ENCODE data around the gene CIRBP.

The CIRBP gene

GRCh38 chr19:1226227-1226518 lies 43.0 kb upstream of the CIRBP start:
- no peaks in the 10 kb centered on the region for H3K4me1 ChIP-seq (ENCODE audit: control insufficient read depth, low read depth, low read length)
- no peak overlapping the region for H3K18ac ChIP-seq (ENCODE audit: low read length)
- no peak overlapping the region for H3K23ac ChIP-seq (ENCODE audit: low read length)
- H2BK5ac ChIP-seq (ENCODE audit: low read length), result no peak overlapping the region
- no peak for DNase-seq
- H4K8ac ChIP-seq (ENCODE audit: low read depth, low read length), result no peak overlapping the region
- no CpG with 5 or more reads among the region's 11 CpGs for WGBS (ENCODE audit: extremely low coverage, insufficient coverage, low lambda C conversion rate)
- no peak overlapping the region for H2BK120ac ChIP-seq (ENCODE audit: low read depth, low read length)
- H3K79me1 ChIP-seq (ENCODE audit: low read length), result no peaks in the 10 kb centered on the region
- no peaks in the 10 kb centered on the region for H3K79me2 ChIP-seq (ENCODE audit: control insufficient read depth, insufficient read depth, low read length)
- H4K5ac ChIP-seq (ENCODE audit: low read length), result no peak overlapping the region
- no peak overlapping the region for H3K4me2 ChIP-seq (ENCODE audit: low read length)
- H3K27ac ChIP-seq (ENCODE audit: low read depth, low read length), result no peak overlapping the region
- no peak overlapping the region for H3K4ac ChIP-seq (ENCODE audit: low read depth, low read length)
- no peak overlapping the region for H2BK15ac ChIP-seq (replicated peaks; ENCODE audit: low read depth)
- no peak overlapping the region for H3K56ac ChIP-seq (ENCODE audit: low read length)
- no peak overlapping the region for H3K4me3 ChIP-seq (ENCODE audit: low read length)
- no peak overlapping the region for H3K9ac ChIP-seq (ENCODE audit: low read length)
- no peaks in the 10 kb centered on the region for H3K36me3 ChIP-seq (ENCODE audit: control insufficient read depth, insufficient read depth, low read length)
- no peaks in the 10 kb centered on the region for H3K27me3 ChIP-seq (ENCODE audit: insufficient read depth, low read length, poor library complexity)
- no peak overlapping the region for H2AK5ac ChIP-seq (ENCODE audit: low read length)

- Histone ChIP-seq H2BK120ac (ENCODE audit: low read depth, low read length) (no peak overlapping the region), H3K4me3 (ENCODE audit: low read length) (no peak overlapping the region), H3K4me1 (ENCODE audit: control insufficient read depth, low read depth, low read length) (no peaks in the 10 kb centered on the region), H2AK5ac (ENCODE audit: low read length) (no peak overlapping the region), H3K18ac (ENCODE audit: low read length) (no peak overlapping the region), H2BK15ac (replicated peaks; ENCODE audit: low read depth) (no peak overlapping the region), H3K4ac (ENCODE audit: low read depth, low read length) (no peak overlapping the region), H3K4me2 (ENCODE audit: low read length) (no peak overlapping the region), H3K56ac (ENCODE audit: low read length) (no peak overlapping the region), H3K36me3 (ENCODE audit: control insufficient read depth, insufficient read depth, low read length) (no peaks in the 10 kb centered on the region), H3K79me1 (ENCODE audit: low read length) (no peaks in the 10 kb centered on the region), H3K9ac (ENCODE audit: low read length) (no peak overlapping the region), H3K23ac (ENCODE audit: low read length) (no peak overlapping the region), H4K5ac (ENCODE audit: low read length) (no peak overlapping the region), H3K27me3 (ENCODE audit: insufficient read depth, low read length, poor library complexity) (no peaks in the 10 kb centered on the region), H3K27ac (ENCODE audit: low read depth, low read length) (no peak overlapping the region), H3K79me2 (ENCODE audit: control insufficient read depth, insufficient read depth, low read length) (no peaks in the 10 kb centered on the region), H2BK5ac (ENCODE audit: low read length) (no peak overlapping the region), H4K8ac (ENCODE audit: low read depth, low read length) (no peak overlapping the region)
- no peak for DNase-seq
- no CpG with 5 or more reads among the region's 50 CpGs for WGBS (ENCODE audit: extremely low coverage, insufficient coverage, low lambda C conversion rate)
Observed at GRCh38 chr19:1226522-1227303, 42.4 kb upstream of the CIRBP start.

GRCh38 chr19:1227304-1228054 lies 41.7 kb upstream of the CIRBP start:
- Histone ChIP-seq H4K8ac (ENCODE audit: low read depth, low read length) (no peak overlapping the region), H4K5ac (ENCODE audit: low read length) (no peak overlapping the region), H3K56ac (ENCODE audit: low read length) (no peak overlapping the region), H3K18ac (ENCODE audit: low read length) (no peak overlapping the region), H2BK15ac (replicated peaks; ENCODE audit: low read depth) (no peak overlapping the region), H3K9ac (ENCODE audit: low read length) (no peak overlapping the region), H3K27ac (ENCODE audit: low read depth, low read length) (no peak overlapping the region), H3K4me2 (ENCODE audit: low read length) (no peak overlapping the region), H3K79me1 (ENCODE audit: low read length) (no peaks in the 10 kb centered on the region), H3K4ac (ENCODE audit: low read depth, low read length) (no peak overlapping the region), H3K23ac (ENCODE audit: low read length) (no peak overlapping the region), H3K4me3 (ENCODE audit: low read length) (no peak overlapping the region), H2BK5ac (ENCODE audit: low read length) (no peak overlapping the region), H2BK120ac (ENCODE audit: low read depth, low read length) (no peak overlapping the region), H3K36me3 (ENCODE audit: control insufficient read depth, insufficient read depth, low read length) (no peaks in the 10 kb centered on the region), H3K27me3 (ENCODE audit: insufficient read depth, low read length, poor library complexity) (no peaks in the 10 kb centered on the region), H3K79me2 (ENCODE audit: control insufficient read depth, insufficient read depth, low read length) (no peaks in the 10 kb centered on the region), H2AK5ac (ENCODE audit: low read length) (no peak overlapping the region), H3K4me1 (ENCODE audit: control insufficient read depth, low read depth, low read length) (no peaks in the 10 kb centered on the region)
- no peak for DNase-seq
- WGBS (ENCODE audit: extremely low coverage, insufficient coverage, low lambda C conversion rate), result no CpG with 5 or more reads among the region's 56 CpGs

GRCh38 chr19:1228161-1228957 lies 40.8 kb upstream of the CIRBP start:
- Histone ChIP-seq H3K4ac (ENCODE audit: low read depth, low read length) (no peak overlapping the region), H3K4me3 (ENCODE audit: low read length) (no peak overlapping the region), H3K27me3 (ENCODE audit: insufficient read depth, low read length, poor library complexity) (no peaks in the 10 kb centered on the region), H3K79me1 (ENCODE audit: low read length) (no peaks in the 10 kb centered on the region), H4K8ac (ENCODE audit: low read depth, low read length) (no peak overlapping the region), H3K9ac (ENCODE audit: low read length) (no peak overlapping the region), H3K4me2 (ENCODE audit: low read length) (no peak overlapping the region), H3K18ac (ENCODE audit: low read length) (no peak overlapping the region), H4K5ac (ENCODE audit: low read length) (no peak overlapping the region), H2BK15ac (replicated peaks; ENCODE audit: low read depth) (no peak overlapping the region), H3K79me2 (ENCODE audit: control insufficient read depth, insufficient read depth, low read length) (no peaks in the 10 kb centered on the region), H2BK120ac (ENCODE audit: low read depth, low read length) (no peak overlapping the region), H3K36me3 (ENCODE audit: control insufficient read depth, insufficient read depth, low read length) (no peaks in the 10 kb centered on the region), H2AK5ac (ENCODE audit: low read length) (no peak overlapping the region), H2BK5ac (ENCODE audit: low read length) (no peak overlapping the region), H3K23ac (ENCODE audit: low read length) (no peak overlapping the region), H3K56ac (ENCODE audit: low read length) (no peak overlapping the region), H3K4me1 (ENCODE audit: control insufficient read depth, low read depth, low read length) (no peaks in the 10 kb centered on the region), H3K27ac (ENCODE audit: low read depth, low read length) (no peak overlapping the region)
- no CpG with 5 or more reads among the region's 100 CpGs for WGBS (ENCODE audit: extremely low coverage, insufficient coverage, low lambda C conversion rate)
- DNase-seq, result no peak

- H3K36me3 ChIP-seq (ENCODE audit: control insufficient read depth, insufficient read depth, low read length), result no peaks in the 10 kb centered on the region
- no peak overlapping the region for H3K23ac ChIP-seq (ENCODE audit: low read length)
- no peak overlapping the region for H2BK15ac ChIP-seq (replicated peaks; ENCODE audit: low read depth)
- H3K4me3 ChIP-seq (ENCODE audit: low read length), result no peak overlapping the region
- H4K8ac ChIP-seq (ENCODE audit: low read depth, low read length), result no peak overlapping the region
- H3K79me1 ChIP-seq (ENCODE audit: low read length), result no peaks in the 10 kb centered on the region
- H3K27me3 ChIP-seq (ENCODE audit: insufficient read depth, low read length, poor library complexity), result no peaks in the 10 kb centered on the region
- no peaks in the 10 kb centered on the region for H3K79me2 ChIP-seq (ENCODE audit: control insufficient read depth, insufficient read depth, low read length)
- H4K5ac ChIP-seq (ENCODE audit: low read length), result no peak overlapping the region
- H3K27ac ChIP-seq (ENCODE audit: low read depth, low read length), result no peak overlapping the region
- no peak overlapping the region for H3K4me2 ChIP-seq (ENCODE audit: low read length)
- no peak overlapping the region for H3K18ac ChIP-seq (ENCODE audit: low read length)
- DNase-seq, result no peak
- no peak overlapping the region for H2BK120ac ChIP-seq (ENCODE audit: low read depth, low read length)
- no CpG with 5 or more reads among the region's 158 CpGs for WGBS (ENCODE audit: extremely low coverage, insufficient coverage, low lambda C conversion rate)
- no peak overlapping the region for H3K4ac ChIP-seq (ENCODE audit: low read depth, low read length)
- H3K4me1 ChIP-seq (ENCODE audit: control insufficient read depth, low read depth, low read length), result no peaks in the 10 kb centered on the region
- no peak overlapping the region for H2BK5ac ChIP-seq (ENCODE audit: low read length)
- no peak overlapping the region for H3K56ac ChIP-seq (ENCODE audit: low read length)
- no peak overlapping the region for H2AK5ac ChIP-seq (ENCODE audit: low read length)
- H3K9ac ChIP-seq (ENCODE audit: low read length), result no peak overlapping the region
Observed at GRCh38 chr19:1229056-1229923, 39.8 kb upstream of the CIRBP start.
